Right renal pelvis (tissue), 4 donors: ENCODE measurements around the gene CD19. TPM values are rescaled to one million over a fixed set of nuclear protein-coding genes. Genes with fewer than 3 reads are reported as not detected.
"Not testable (repeated sequence)": the region's sequence is repeated elsewhere in the genome, so short reads cannot be mapped to it uniquely, and the experiment has no call there.

Source experiments
- DNase-seq, 4 donors: peaks; one replicate each; pipeline ENCODE4 v3.0.0-alpha.2; 2013; ENCODE audit warnings: low read depth in 4 of 4, low spot score in 3 of 4, missing footprints in 1 of 4
- polyA plus RNA-seq, 4 donors: library from polyadenylated mRNA; unstranded; fragments of 120-200 nt; gene quantifications; one replicate each; pipeline ENCODE4 v1.2.1, GENCODE V29; 2013; ENCODE audit not compliant: insufficient read length in 4 of 4

Gene CD19
- polyA plus RNA-seq, 4 donors, result 3.3 to 5.3 (median 3.9) TPM

- DNase-seq, result no peak
Observed at GRCh38 chr16:28935924-28936783, 4.4 kb downstream of the CD19 start.

- DNase-seq, result no peak
Observed at GRCh38 chr16:28936784-28937155, 5.0 kb downstream of the CD19 start.

DNA sequence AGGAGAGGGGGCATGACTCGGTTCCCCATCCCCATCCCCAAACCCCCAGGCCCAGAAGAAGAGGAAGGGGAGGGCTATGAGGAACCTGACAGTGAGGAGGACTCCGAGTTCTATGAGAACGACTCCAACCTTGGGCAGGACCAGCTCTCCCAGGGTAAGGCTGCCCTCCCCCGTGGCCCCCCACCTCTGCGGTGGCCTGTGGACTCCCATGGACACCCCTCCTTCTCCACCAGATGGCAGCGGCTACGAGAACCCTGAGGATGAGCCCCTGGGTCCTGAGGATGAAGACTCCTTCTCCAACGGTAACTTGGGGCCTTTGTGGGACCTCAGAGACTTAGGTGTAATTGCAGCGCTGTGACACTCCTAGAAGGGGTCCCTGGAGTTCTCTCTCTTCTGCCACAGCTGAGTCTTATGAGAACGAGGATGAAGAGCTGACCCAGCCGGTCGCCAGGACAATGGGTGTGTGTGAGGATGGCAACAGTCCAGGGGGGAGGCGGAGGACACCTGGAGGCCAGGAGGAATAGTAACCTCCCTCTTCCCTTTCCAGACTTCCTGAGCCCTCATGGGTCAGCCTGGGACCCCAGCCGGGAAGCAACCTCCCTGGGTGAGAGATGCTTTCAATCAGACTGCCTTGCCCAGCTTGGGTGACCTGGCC, 5.6 kb downstream of the CD19 start:
- DNase-seq, result no peak

DNA sequence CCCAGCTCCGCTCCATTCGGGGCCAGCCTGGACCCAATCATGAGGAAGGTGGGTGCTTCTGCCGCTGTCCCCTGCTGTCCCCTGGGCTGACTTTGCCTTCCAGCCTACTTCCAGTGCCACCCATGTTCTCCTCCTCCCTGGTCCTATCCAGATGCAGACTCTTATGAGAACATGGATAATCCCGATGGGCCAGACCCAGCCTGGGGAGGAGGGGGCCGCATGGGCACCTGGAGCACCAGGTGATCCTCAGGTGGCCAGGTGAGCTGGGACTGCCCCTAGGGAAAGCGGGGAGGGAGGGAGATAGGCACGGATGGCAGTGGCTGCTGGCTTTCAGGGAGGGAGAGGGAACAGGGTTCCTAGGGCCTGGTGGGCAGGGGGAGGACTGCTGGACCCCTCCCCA, 7.0 kb downstream of the CD19 start:
- DNase-seq, result no peak

GRCh38 chr16:28939825-28940224, 8.1 kb downstream of the CD19 start:
- DNase-seq, result not testable (repeated sequence)

DNA sequence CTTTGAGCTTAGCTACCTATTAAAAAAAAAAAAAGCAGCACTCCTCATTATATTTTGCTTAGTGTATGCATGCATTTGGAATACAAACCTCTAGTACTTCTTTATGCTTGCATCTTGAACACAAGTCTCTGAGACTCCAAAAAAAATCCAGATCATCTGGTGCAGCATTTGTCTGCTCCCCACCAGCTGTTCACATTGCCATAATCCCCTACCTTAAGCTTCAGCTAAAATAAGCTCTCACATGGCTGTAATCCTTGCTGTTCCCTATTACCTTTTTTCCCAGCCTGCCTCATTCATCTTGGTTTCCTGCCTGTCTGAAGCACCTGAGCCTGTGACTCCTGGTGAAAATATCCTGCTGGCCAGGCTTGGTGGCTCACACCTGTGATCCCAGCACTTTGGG, 11.5 kb downstream of the CD19 start:
- no peak for DNase-seq

DNA sequence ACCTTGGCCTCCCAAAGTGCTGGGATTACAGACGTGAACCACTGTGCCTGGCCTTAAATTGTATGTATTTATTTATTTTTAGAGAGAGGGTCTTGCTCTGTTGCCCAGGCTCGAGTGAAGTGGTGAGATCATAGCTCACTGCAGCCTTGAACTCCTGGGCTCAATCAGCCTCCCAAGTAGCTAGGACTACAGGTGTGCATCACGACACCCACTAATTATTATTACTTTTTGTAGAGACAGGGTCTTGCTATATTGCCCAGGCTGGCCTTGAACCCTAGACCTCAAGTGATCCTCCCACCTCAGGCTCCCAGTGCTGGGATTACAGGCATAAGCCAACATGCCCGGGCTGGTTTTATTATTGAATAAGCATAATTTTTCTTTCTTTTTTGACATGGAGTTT, 14.9 kb downstream of the CD19 start:
- no peak for DNase-seq

DNA sequence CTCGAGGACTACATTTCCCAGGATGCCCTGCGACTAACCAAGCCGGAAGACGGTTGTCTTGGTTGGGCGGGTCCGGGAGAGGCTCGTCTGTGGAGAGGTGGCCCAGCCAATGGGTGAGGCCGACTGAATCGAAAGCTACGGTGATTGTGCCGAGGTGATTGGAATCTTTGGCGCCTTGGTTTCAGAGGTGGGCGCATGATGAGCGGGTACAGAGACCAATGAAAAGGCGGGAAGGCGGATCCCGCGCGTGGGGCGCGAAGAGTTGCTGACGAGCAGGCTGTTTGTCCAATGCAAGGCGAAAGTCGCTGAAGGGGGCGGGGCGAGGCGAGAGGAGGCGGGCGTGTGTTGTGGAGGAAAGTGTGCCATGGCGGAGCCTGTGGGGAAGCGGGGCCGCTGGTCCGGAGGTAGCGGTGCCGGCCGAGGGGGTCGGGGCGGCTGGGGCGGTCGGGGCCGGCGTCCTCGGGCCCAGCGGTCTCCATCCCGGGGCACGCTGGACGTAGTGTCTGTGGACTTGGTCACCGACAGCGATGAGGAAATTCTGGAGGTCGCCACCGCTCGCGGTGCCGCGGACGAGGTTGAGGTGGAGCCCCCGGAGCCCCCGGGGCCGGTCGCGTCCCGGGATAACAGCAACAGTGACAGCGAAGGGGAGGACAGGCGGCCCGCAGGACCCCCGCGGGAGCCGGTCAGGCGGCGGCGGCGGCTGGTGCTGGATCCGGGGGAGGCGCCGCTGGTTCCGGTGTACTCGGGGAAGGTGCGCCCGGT, 19.1 kb downstream of the CD19 start, which contains the start of gene NFATC2IP:
NFATC2IP (plus strand) TSS at position 290 of the 762 bp plus-strand sequence; CDS start at position 365, 75 bp downstream.
- peak; percentile 99 for DNase-seq

DNA sequence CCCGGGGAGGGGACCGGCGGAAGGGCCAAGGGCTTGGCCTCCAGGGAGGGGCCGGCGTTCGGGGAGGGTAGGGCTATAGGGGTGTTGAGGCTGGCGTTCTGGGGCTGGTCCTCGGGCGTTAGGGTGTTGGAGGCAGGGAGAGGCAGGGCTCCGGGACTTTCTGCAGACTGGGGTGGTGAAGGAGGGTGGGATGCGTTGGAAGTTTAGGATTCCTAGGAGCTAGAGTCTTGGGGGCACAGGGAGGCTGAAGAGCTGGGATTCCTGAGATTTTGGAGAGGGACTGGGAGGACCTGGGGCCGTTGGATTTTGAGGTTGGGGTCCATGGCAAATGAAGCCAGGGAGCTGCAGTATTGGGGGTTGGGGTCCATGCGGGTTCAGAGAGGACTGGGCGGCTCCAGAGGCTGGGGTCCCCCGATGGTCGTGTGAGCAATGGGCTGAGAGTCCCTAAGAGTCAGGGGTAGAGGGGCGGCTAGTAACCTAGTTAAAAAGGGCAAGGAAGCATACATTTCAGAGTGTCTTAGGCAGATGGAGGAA, 19.7 kb downstream of the CD19 start:
- no peak for DNase-seq

DNA sequence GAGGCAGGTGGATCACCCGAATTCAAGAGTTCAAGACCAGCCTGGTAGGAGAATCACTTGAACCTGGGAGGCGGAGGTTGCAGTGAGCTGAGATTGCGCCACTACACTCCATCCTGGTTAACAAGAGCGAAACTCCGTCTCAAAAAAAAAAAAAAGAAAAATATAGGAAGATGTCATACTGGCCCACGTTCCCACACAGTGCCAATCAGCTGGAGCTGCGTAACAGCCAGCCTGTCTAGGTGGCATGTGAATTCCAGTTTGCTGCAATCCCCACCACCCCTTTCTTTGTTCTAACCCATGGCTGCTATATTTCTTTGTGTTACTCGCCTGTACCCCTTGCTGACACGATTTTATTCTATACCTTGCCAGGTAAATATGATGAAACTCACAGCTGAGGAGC, 26.4 kb downstream of the CD19 start:
- no peak for DNase-seq

DNA sequence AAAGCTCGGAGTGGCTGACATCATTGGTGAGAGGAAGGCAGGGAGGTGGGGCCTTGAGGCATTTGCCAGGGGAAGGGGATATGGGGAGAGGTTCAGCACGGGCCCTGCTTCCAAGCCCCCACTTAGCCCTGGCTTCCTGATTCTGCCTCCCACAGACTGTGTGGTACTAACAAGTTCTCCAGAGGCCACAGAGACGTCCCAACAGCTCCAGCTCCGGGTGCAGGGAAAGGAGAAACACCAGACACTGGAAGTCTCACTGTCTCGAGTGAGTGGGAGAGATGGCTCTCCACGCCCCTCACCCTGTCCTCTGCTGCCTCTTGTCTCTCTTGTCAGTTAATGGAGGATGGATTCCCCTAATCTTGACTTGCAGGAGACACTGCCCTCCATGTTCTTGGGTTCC, 27.1 kb downstream of the CD19 start:
- no peak for DNase-seq

DNA sequence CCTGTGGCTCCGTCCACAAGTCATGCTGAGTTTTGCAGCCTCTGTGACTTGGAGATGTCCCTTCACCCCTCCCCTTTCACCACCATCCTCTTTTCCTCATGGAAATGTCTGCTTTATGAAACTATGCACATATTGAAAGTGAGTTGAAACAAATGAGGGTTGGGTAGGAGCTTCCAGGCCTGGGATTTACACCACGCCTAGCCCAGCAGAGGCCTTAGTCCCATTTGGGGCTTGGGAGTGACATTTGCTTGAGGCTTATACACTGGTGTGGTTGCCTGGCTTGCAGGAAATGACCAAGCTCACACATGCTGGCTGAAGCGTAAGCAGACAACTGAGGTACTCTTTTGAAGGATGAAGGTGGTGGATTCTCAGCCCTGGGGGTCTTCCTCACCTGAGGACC, 32.3 kb downstream of the CD19 start:
- DNase-seq, result no peak

- DNase-seq, result no peak
Observed at GRCh38 chr16:28964496-28964895, 32.7 kb downstream of the CD19 start.

DNA sequence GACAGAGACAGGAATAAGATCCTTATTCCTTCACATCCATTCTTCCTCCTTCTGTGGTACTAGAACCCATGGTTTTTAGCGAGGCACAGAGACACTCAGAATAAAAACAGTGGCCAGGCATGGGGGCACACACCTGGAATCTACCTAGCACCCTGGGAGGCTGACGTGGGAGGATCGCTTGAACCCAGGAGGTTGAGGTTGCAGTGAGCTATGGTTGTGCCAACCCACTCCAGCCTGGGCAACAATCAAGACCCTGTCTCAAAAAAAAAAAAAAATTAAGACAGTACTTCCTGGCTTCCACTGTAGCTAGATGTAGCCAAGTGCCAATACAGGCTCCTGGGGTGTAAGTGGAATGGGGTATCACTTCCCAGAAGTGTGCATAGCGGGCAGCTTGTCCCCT, 35.4 kb downstream of the CD19 start:
- DNase-seq, result no peak

DNA sequence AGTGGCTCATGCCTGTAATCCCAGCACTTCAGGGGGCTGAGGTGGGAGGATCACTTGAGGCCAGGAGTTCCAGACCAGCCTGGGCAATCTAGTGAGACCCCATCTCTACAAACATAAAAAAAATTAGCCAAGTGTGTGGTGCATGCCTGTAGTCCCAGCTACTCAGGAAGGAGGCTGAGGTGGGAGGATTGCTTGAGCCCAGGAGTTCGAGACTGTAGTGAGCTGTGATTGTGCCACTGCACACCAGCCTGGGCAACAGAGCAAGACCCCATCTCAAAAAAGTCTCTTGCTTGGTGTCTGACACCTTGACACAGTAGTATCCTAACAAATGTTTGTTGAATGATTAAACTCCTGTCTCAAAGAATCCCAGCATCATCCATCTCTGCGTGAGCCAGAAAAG, 37.9 kb downstream of the CD19 start:
- not testable (repeated sequence) for DNase-seq

- peak; percentile 27 to 49 (median 36) for DNase-seq
Observed at GRCh38 chr16:28974007-28974436, 42.3 kb downstream of the CD19 start.

DNA sequence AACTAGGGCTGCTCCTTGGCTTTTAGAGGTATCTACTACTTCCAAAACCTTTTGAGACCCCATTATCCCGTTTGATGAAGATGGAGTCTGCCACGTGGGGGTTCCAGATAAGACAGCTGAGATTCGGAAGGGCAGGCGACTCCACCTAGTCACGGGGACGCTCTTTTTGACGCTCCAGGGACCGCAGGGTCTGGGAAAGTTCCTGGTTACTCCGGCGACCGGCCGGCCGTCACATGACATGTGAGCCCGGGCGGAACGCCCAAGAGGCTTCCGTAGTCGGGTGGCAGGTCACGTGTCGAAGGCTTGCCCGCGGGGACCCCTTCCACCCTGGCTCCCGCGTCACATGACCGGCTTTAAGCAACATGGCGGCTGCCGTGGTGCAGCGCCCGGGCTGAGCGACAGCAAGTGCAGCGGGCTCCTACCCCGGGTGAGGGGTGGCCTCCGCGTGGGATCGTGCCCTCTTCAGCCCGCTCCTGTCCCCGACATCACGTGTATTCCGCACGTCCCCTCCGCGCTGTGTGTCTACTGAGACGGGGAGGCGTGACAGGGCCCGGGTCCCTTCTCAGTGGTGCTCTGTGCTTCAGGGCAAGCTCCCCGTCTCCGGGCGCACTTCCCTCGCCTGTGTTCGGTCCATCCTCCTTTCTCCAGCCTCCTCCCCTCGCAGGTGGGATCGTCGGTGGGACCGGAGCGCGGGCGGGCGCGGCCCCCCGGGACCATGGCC, 42.8 kb downstream of the CD19 start, which contains the start of gene SPNS1:
SPNS1 (plus strand) TSS at position 342 of the 721 bp plus-strand sequence; CDS start at position 716, 374 bp downstream.
- peak; percentile 88 to 95 (median 92) for DNase-seq

- DNase-seq, result no peak
Observed at GRCh38 chr16:28975158-28975599, 43.4 kb downstream of the CD19 start.

- DNase-seq, result peak in 1 of 4 donors; percentile 11
Observed at GRCh38 chr16:28977703-28978662, 46.2 kb downstream of the CD19 start.
